Endothelial cell of umbilical vein (primary cell): ENCODE data around the gene SETX.

Experiments
- FOS ChIP-seq: IDR thresholded peaks from 2 replicates; pipeline ENCODE4 v1.6.1; 2011; ENCODE audit warnings: mild to moderate bottlenecking, low read length, moderate library complexity, borderline replicate concordance; ENCODE audit not compliant: insufficient read depth
- JUN ChIP-seq: IDR thresholded peaks from 2 replicates; pipeline ENCODE4 v1.6.1; 2011; ENCODE audit warnings: borderline replicate concordance, low read depth; ENCODE audit not compliant: insufficient read length, insufficient read depth
- POLR2A ChIP-seq: IDR thresholded peaks from 2 replicates; pipeline ENCODE4 v1.6.1; 2012; ENCODE audit warnings: low read depth, mild to moderate bottlenecking, control low read depth, low read length
- TF ChIP-seq, protein P1 (sequence below), 2 donors: IDR thresholded peaks; 1 replicate in 1 of 2; 2 replicates in 1 of 2; pipeline ENCODE4 v1.5.1; 2011; ENCODE audit warnings: low read length in 2 of 2, mild to moderate bottlenecking in 2 of 2, moderate library complexity in 2 of 2, control low read depth in 1 of 2, inconsistent platforms in 1 of 2, low read depth in 1 of 2; ENCODE audit not compliant: insufficient read depth in 1 of 2; ENCODE audit errors: extremely low read depth in 1 of 2

DNA sequence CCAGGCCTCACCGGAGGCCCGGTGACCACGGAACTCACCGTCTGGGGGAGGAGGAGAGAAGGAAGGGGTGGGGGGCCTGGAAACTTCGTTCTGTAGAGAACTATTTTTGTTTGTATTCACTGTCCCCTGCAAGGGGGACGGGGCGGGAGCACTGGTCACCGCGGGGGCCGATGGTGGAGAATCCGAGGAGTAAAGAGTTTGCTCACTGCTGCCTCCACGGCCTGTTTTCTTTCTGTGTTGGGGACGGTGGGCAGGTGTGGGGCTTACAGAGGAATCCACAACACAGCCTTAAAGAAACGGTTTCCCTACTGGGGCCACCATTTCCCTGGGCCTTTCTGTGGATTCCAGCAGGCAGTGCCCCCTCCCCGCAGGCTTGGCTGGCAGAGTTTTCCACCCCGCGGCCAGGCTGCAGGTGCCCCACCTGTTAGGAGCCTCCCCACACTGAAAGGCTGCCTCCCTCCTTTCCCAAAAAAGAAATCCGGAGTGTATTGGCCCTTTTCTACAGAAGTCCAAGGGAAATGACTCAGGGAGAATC is 112.1 kb downstream of the SETX start:
- TF ChIP-seq FOS, result no peak
- no peak for TF ChIP-seq POLR2A
- TF ChIP-seq, protein P1, sequence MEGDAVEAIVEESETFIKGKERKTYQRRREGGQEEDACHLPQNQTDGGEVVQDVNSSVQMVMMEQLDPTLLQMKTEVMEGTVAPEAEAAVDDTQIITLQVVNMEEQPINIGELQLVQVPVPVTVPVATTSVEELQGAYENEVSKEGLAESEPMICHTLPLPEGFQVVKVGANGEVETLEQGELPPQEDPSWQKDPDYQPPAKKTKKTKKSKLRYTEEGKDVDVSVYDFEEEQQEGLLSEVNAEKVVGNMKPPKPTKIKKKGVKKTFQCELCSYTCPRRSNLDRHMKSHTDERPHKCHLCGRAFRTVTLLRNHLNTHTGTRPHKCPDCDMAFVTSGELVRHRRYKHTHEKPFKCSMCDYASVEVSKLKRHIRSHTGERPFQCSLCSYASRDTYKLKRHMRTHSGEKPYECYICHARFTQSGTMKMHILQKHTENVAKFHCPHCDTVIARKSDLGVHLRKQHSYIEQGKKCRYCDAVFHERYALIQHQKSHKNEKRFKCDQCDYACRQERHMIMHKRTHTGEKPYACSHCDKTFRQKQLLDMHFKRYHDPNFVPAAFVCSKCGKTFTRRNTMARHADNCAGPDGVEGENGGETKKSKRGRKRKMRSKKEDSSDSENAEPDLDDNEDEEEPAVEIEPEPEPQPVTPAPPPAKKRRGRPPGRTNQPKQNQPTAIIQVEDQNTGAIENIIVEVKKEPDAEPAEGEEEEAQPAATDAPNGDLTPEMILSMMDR (IDR thresholded peaks at IDR 0.05; ENCODE audit: extremely low read depth in 1 of 2, insufficient read depth in 1 of 2, low read depth in 1 of 2, low read length in 2 of 2), result no peak
- no peak for TF ChIP-seq JUN
